Measurements from ENCODE around the gene C1orf232. TPM values are rescaled to one million over a fixed set of nuclear protein-coding genes. Genes with fewer than 3 reads are reported as not detected.

Gene C1orf232
- polyA plus RNA-seq, 3 donors: not detected

GRCh38 chr1:26169198-26169554, 413 bp upstream of the C1orf232 start:
- peaks cover 0 to 3% of the 10 kb centered on the region in 2 donors for H3K36me3 Mint-ChIP-seq
- H3K4me3 Mint-ChIP-seq: peak overlapping the region; percentile 4 to 89
- intact Hi-C loops (cut with micrococcal nuclease): loop anchor here (2.0 to 5.0 kb wide), 3 partner anchors 63 to 153 kb away; partner anchors contain the start of gene CEP85 (in 1 of the 2)
- H3K27me3 Mint-ChIP-seq (ENCODE audit: low read depth in 3 of 3): peaks cover 10 to 19% (median 17%) of the 10 kb centered on the region in 3 donors
- H3K4me1 ChIP-seq (ENCODE audit: control insufficient read depth in 1 of 2, insufficient read depth in 2 of 2, low read length in 2 of 2): peaks cover 19 to 26% of the 10 kb centered on the region in 2 donors
- H3K9ac ChIP-seq (ENCODE audit: insufficient read depth, low read length, poor library complexity, severe bottlenecking): peak overlapping the region; percentile 81
- H3K27me3 ChIP-seq (ENCODE audit: control insufficient read depth in 2 of 2, insufficient read depth in 2 of 2, low read length in 2 of 2): peaks cover 0 to 12% of the 10 kb centered on the region in 2 donors
- no peaks in the 10 kb centered on the region for H4K20me1 ChIP-seq (ENCODE audit: insufficient read depth, low read length)
- WGBS (ENCODE audit: insufficient coverage): 100% methylated on average over 3 of the region's 4 CpGs
- no peak for TF ChIP-seq CTCF (IDR thresholded peaks at IDR 0.05)
- peak overlapping the region in 1 of 7 donors; percentile 41 for H3K27ac Mint-ChIP-seq
- H3K4me3 ChIP-seq (replicated peaks in 1 of 3; ENCODE audit: low read depth in 2 of 3, low read length in 3 of 3): peak overlapping the region in 1 of 3 experiments; percentile 93
- H3K4me1 Mint-ChIP-seq: peaks cover 18% of the 10 kb centered on the region
- no peak for DNase-seq
- H3K4me2 ChIP-seq (replicated peaks; ENCODE audit: extremely low read depth, low read length, poor library complexity, severe bottlenecking): peak overlapping the region; percentile 95
- no peak overlapping the region for H3K27ac ChIP-seq (ENCODE audit: low read depth in 1 of 2, low read length in 2 of 2)
- peak overlapping the region; percentile 99 for H2AFZ ChIP-seq (ENCODE audit: insufficient read depth, low read depth, low read length, poor library complexity, severe bottlenecking)
- peaks cover 12% of the 10 kb centered on the region for H3K79me2 ChIP-seq (ENCODE audit: insufficient read depth, low read length)
- H3K9me3 ChIP-seq (replicated peaks in 1 of 2; ENCODE audit: control insufficient read depth in 1 of 2, insufficient read depth in 1 of 2, low read length in 2 of 2): no peaks in the 10 kb centered on the region
- peaks cover 0 to 2% (median 0%) of the 10 kb centered on the region in 7 donors for H3K9me3 Mint-ChIP-seq
- H3K36me3 ChIP-seq (replicated peaks in 1 of 2; ENCODE audit: control insufficient read depth in 1 of 2, insufficient read depth in 2 of 2, low read length in 2 of 2): no peaks in the 10 kb centered on the region

GRCh38 chr1:26166719-26167281, 2.0 kb downstream of the C1orf232 start:
- Histone ChIP-seq H3K27ac (ENCODE audit: low read depth in 1 of 2, low read length in 2 of 2) (no peak overlapping the region), H3K36me3 (replicated peaks in 1 of 2; ENCODE audit: control insufficient read depth in 1 of 2, insufficient read depth in 2 of 2, low read length in 2 of 2) (no peaks in the 10 kb centered on the region), H3K9me3 (replicated peaks in 1 of 2; ENCODE audit: control insufficient read depth in 1 of 2, insufficient read depth in 1 of 2, low read length in 2 of 2) (no peaks in the 10 kb centered on the region), H3K4me2 (replicated peaks; ENCODE audit: extremely low read depth, low read length, poor library complexity, severe bottlenecking) (no peak overlapping the region), H3K4me1 (ENCODE audit: control insufficient read depth in 1 of 2, insufficient read depth in 2 of 2, low read length in 2 of 2) (peaks cover 29 to 40% of the 10 kb centered on the region in 2 donors), H3K4me3 (replicated peaks in 1 of 3; ENCODE audit: low read depth in 2 of 3, low read length in 3 of 3) (no peak overlapping the region), H3K79me2 (ENCODE audit: insufficient read depth, low read length) (peaks cover 12% of the 10 kb centered on the region), H2AFZ (ENCODE audit: insufficient read depth, low read depth, low read length, poor library complexity, severe bottlenecking) (no peak overlapping the region), H3K9ac (ENCODE audit: insufficient read depth, low read length, poor library complexity, severe bottlenecking) (no peak overlapping the region), H3K27me3 (ENCODE audit: control insufficient read depth in 2 of 2, insufficient read depth in 2 of 2, low read length in 2 of 2) (peaks cover 10 to 32% of the 10 kb centered on the region in 2 donors), H4K20me1 (ENCODE audit: insufficient read depth, low read length) (no peaks in the 10 kb centered on the region)
- H3K27me3 Mint-ChIP-seq (ENCODE audit: low read depth in 3 of 3): peaks cover 26 to 38% (median 38%) of the 10 kb centered on the region in 3 donors
- TF ChIP-seq CTCF (IDR thresholded peaks at IDR 0.05): no peak
- intact Hi-C loops (cut with micrococcal nuclease): loop anchor here (5.0 kb wide), 2 partner anchors 66 to 156 kb away; partner anchors contain the start of gene CEP85 (in 1 of the 2)
- H3K36me3 Mint-ChIP-seq: peaks cover 2 to 3% of the 10 kb centered on the region in 2 donors
- 100% methylated on average over 1 of the region's 4 CpGs for WGBS (ENCODE audit: insufficient coverage)
- H3K9me3 Mint-ChIP-seq: peaks cover 0 to 9% (median 0%) of the 10 kb centered on the region in 7 donors
- H3K4me1 Mint-ChIP-seq: peaks cover 29% of the 10 kb centered on the region
- H3K4me3 Mint-ChIP-seq: no peak overlapping the region
- H3K27ac Mint-ChIP-seq: no peak overlapping the region
- no peak for DNase-seq
